Tibial nerve (tissue), 4 donors: ENCODE measurements around the gene RCSD1. TPM values are rescaled to one million over a fixed set of nuclear protein-coding genes. Genes with fewer than 3 reads are reported as not detected.

Source experiments
- DNase-seq, 2 donors: peaks; one replicate each; pipeline ENCODE4 v3.0.0-alpha.2; 2019; ENCODE audit warnings: low spot score in 2 of 2
- H3K27ac ChIP-seq, 4 donors: fragments of 200-600 bp; sonication (generic) in 3 of 4; one replicate each; pipeline ENCODE4 v1.5.1; 2017 to 2019; ENCODE audit warnings: mild to moderate bottlenecking in 1 of 4
- H3K27me3 ChIP-seq, 2 donors: fragments of 200-600 bp; sonication (generic) in 1 of 2; one replicate each; pipeline versions ENCODE4 v1.5.1 to v1.6.0; 2017 to 2019
- H3K36me3 ChIP-seq, 3 donors: fragments of 200-600 bp; sonication (generic); one replicate each; pipeline ENCODE4 v1.5.1; 2018 to 2019
- H3K4me1 ChIP-seq, 4 donors: fragments of 200-600 bp; sonication (generic) in 3 of 4; one replicate each; pipeline ENCODE4 v1.5.1; 2017 to 2019
- H3K4me3 ChIP-seq, 4 donors: fragments of 200-600 bp; sonication (generic) in 3 of 4; one replicate each; pipeline ENCODE4 v1.5.1; 2017 to 2019; ENCODE audit warnings: mild to moderate bottlenecking in 1 of 4, moderate library complexity in 1 of 4
- H3K9me3 ChIP-seq, 4 donors: fragments of 200-600 bp; sonication (generic) in 3 of 4; one replicate each; pipeline ENCODE4 v1.5.1; 2017 to 2019
- CTCF ChIP-seq, 5 experiments: fragments of 200-600 bp in 3 of 5; fragments of 450-650 bp in 2 of 5; sonication (generic) in 3 of 5; IDR thresholded peaks; one replicate each; pipeline ENCODE4 v1.5.1; 2016 to 2019; ENCODE audit warnings: antibody characterized with exemption in 5 of 5, mild to moderate bottlenecking in 3 of 5, moderate library complexity in 2 of 5
- EP300 ChIP-seq, 2 donors: sonication (generic); formaldehyde crosslinking; IDR thresholded peaks; one replicate each; pipeline ENCODE4 v1.6.1; 2017; ENCODE audit warnings: antibody characterized with exemption in 2 of 2, mild to moderate bottlenecking in 1 of 2
- POLR2A ChIP-seq, 2 donors: fragments of 450-650 bp; IDR thresholded peaks; one replicate each; pipeline ENCODE4 v1.6.1; 2017; ENCODE audit warnings: antibody characterized with exemption in 2 of 2, mild to moderate bottlenecking in 2 of 2, moderate library complexity in 2 of 2
- WGBS, 2 donors: methylation state at CpG; one replicate each; pipeline ENCODE4 v1.1.5; 2018; 5-methylcytosine and 5-hydroxymethylcytosine counted together
- total RNA-seq, 4 donors: library from RNA; depleted of rRNA; stranded (reverse); fragments of >200 nt; gene quantifications; one replicate each; pipeline ENCODE4 v1.1.0, GENCODE V29; 2016

RCSD1 gene
- total RNA-seq, 4 donors from 2014 or later = 10.0 to 17.7 (median 12.9) TPM

DNA sequence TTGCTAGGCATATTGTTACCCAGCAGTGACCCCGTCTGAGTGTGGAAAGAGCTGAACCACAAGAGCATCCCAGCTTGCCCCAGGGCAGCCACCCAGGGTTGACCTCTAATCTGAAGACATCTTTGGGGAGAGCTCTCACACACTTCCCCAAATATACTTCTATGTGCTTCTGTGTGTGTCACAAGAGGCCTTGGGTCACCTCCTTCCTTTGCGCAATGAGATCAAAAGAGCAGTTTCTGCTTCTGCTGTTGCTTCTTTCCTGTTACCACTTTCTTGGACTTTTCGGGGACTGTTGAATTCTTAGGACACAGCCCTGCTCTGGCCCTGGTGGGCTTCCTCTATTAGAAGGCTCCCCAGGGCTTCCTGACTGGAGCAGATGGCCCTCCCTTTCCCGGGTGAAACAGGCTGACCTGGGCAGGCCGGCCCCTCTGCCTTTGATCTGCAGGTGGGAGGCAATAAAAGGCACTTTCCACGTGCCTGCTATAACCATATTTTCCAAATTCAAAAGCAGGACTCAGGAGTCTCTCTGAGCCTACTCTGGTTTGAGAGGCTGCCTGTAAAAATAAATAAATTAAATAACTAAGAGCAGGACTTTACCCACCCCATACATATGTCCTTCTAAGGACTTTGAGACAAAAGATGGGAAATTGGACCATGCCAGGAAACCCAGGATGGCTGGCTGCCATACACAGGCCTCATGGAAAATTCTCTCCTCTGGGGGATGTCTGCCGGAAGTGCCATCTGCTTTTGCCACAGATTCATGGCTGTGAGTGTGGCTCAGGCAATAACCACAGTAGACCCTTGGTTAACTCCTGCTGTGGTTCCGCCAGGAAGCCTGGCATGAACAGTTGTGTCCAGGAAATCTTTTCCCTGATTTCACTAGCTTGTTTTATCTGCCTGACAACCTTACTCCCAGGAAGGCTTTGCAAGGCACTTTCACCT, 28.3 kb upstream of the RCSD1 start:
- Histone ChIP-seq H3K27ac (peak overlapping the region in 3 of 4 donors; percentile 46 to 60 (median 59)), H3K9me3 (peaks cover 0 to 4% (median 0%) of the 10 kb centered on the region in 4 donors), H3K4me1 (peaks cover 0 to 28% (median 19%) of the 10 kb centered on the region in 4 donors), H3K27me3 (no peaks in the 10 kb centered on the region), H3K4me3 (no peak overlapping the region), H3K36me3 (no peaks in the 10 kb centered on the region)
- peak; percentile 22 to 73 for DNase-seq
- WGBS, 2 donors = 50 to 58% methylated on average over 8 of the region's 8 CpGs
- no peak for TF ChIP-seq CTCF (IDR thresholded peaks at IDR 0.05)
- TF ChIP-seq EP300 (IDR thresholded peaks at IDR 0.05) = peak in 1 of 2 donors; percentile 90
- no peak for TF ChIP-seq POLR2A (IDR thresholded peaks at IDR 0.05)

- no peaks in the 10 kb centered on the region for H3K27me3 ChIP-seq
- 83% methylated on average over 8 of the region's 8 CpGs for WGBS, 2 donors
- H3K4me1 ChIP-seq = peaks cover 0 to 28% (median 19%) of the 10 kb centered on the region in 4 donors
- H3K4me3 ChIP-seq = no peak overlapping the region
- H3K27ac ChIP-seq = no peak overlapping the region
- DNase-seq = no peak
- H3K36me3 ChIP-seq = no peaks in the 10 kb centered on the region
- peaks cover 0 to 15% (median 2%) of the 10 kb centered on the region in 4 donors for H3K9me3 ChIP-seq
- TF ChIP-seq POLR2A (IDR thresholded peaks at IDR 0.05) (no peak), CTCF (IDR thresholded peaks at IDR 0.05) (no peak), EP300 (IDR thresholded peaks at IDR 0.05) (no peak)
Measured at GRCh38 chr1:167602840-167603239, 27.2 kb upstream of the RCSD1 start.

- 83 to 85% methylated on average over 3 of the region's 3 CpGs for WGBS, 2 donors
Measured at GRCh38 chr1:167605576-167605975, 24.5 kb upstream of the RCSD1 start.

DNA sequence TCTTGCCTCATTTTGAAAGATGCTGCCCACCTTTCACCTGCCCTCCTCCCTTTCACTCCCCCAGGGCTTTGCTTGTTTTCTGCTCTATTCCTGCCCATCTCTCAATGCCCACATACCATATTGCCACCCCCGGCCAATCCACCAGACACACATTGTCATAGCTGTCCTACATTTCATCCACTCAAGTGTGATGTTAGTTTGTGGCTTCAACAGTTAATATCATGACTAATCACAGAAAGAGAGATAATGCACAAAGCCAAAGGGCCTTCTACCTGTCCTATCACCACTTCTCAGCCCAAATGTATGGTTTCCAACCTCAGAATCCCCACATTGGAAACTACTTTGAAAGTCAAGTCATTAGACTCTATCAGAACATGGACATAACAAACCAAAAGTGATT, 18.0 kb upstream of the RCSD1 start:
- no peaks in the 10 kb centered on the region for H3K36me3 ChIP-seq
- TF ChIP-seq EP300 (IDR thresholded peaks at IDR 0.05) = no peak
- TF ChIP-seq POLR2A (IDR thresholded peaks at IDR 0.05) = no peak
- no peak for TF ChIP-seq CTCF (IDR thresholded peaks at IDR 0.05)
- WGBS, 2 donors = 88 to 100% methylated on average over 1 of the region's 1 CpG
- H3K4me1 ChIP-seq = peaks cover 0 to 10% (median 3%) of the 10 kb centered on the region in 4 donors
- H3K27ac ChIP-seq = no peak overlapping the region
- no peak for DNase-seq
- no peaks in the 10 kb centered on the region for H3K27me3 ChIP-seq
- H3K4me3 ChIP-seq = no peak overlapping the region
- peaks cover 0 to 15% (median under 1%) of the 10 kb centered on the region in 4 donors for H3K9me3 ChIP-seq

More at GRCh38 chr1:167605576-167605975, 24.5 kb upstream of the RCSD1 start:
- H3K4me3 ChIP-seq = no peak overlapping the region
- H3K9me3 ChIP-seq = peaks cover 0 to 21% (median 2%) of the 10 kb centered on the region in 4 donors
- no peak overlapping the region for H3K27ac ChIP-seq
- H3K36me3 ChIP-seq = no peaks in the 10 kb centered on the region
- peaks cover 0 to 18% (median 13%) of the 10 kb centered on the region in 4 donors for H3K4me1 ChIP-seq
- no peak for DNase-seq
- TF ChIP-seq POLR2A (IDR thresholded peaks at IDR 0.05) = no peak
- no peak for TF ChIP-seq CTCF (IDR thresholded peaks at IDR 0.05)
- TF ChIP-seq EP300 (IDR thresholded peaks at IDR 0.05) = no peak
- H3K27me3 ChIP-seq = no peaks in the 10 kb centered on the region
